ENCODE measurements around the gene PITRM1.

PITRM1 gene

GRCh38 chr10:3213758-3214515 lies 41.4 kb upstream of the PITRM1 start:
- no peak for DNase-seq (ENCODE audit: extremely low read depth, low read depth)
- TF ChIP-seq CTCF (IDR thresholded peaks at IDR 0.05; ENCODE audit: low read depth, low read length) = no peak

- TF ChIP-seq CTCF (IDR thresholded peaks at IDR 0.05; ENCODE audit: low read depth, low read length) = no peak
- no peak for DNase-seq (ENCODE audit: extremely low read depth, low read depth)
Measured at GRCh38 chr10:3213208-3213607, 40.6 kb upstream of the PITRM1 start.

- TF ChIP-seq CTCF (IDR thresholded peaks at IDR 0.05; ENCODE audit: low read depth, low read length) = no peak
- DNase-seq (ENCODE audit: extremely low read depth, low read depth) = no peak
Measured at GRCh38 chr10:3210251-3210877, 37.8 kb upstream of the PITRM1 start.

- no peak for TF ChIP-seq CTCF (IDR thresholded peaks at IDR 0.05; ENCODE audit: low read depth, low read length)
- no peak for DNase-seq (ENCODE audit: extremely low read depth, low read depth)
Measured at GRCh38 chr10:3208481-3209406, 36.2 kb upstream of the PITRM1 start.

GRCh38 chr10:3207351-3207750 lies 34.8 kb upstream of the PITRM1 start:
- no peak for DNase-seq (ENCODE audit: extremely low read depth, low read depth)
- no peak for TF ChIP-seq CTCF (IDR thresholded peaks at IDR 0.05; ENCODE audit: low read depth, low read length)

- no peak for TF ChIP-seq CTCF (IDR thresholded peaks at IDR 0.05; ENCODE audit: low read depth, low read length)
Measured at GRCh38 chr10:3206511-3207157, 34.1 kb upstream of the PITRM1 start.

More at GRCh38 chr10:3206511-3207157, 34.1 kb upstream of the PITRM1 start:
- DNase-seq (ENCODE audit: extremely low read depth, low read depth) = no peak
